ENCODE data around the gene ARPC5.
"Not testable (repeated sequence)": the region's sequence is repeated elsewhere in the genome, so short reads cannot be mapped to it uniquely, and the experiment has no call there.

- TF ChIP-seq, protein P1, sequence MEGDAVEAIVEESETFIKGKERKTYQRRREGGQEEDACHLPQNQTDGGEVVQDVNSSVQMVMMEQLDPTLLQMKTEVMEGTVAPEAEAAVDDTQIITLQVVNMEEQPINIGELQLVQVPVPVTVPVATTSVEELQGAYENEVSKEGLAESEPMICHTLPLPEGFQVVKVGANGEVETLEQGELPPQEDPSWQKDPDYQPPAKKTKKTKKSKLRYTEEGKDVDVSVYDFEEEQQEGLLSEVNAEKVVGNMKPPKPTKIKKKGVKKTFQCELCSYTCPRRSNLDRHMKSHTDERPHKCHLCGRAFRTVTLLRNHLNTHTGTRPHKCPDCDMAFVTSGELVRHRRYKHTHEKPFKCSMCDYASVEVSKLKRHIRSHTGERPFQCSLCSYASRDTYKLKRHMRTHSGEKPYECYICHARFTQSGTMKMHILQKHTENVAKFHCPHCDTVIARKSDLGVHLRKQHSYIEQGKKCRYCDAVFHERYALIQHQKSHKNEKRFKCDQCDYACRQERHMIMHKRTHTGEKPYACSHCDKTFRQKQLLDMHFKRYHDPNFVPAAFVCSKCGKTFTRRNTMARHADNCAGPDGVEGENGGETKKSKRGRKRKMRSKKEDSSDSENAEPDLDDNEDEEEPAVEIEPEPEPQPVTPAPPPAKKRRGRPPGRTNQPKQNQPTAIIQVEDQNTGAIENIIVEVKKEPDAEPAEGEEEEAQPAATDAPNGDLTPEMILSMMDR (IDR thresholded peaks at IDR 0.05), result not testable (repeated sequence)
- not testable (repeated sequence) for TF ChIP-seq POLR2A (IDR thresholded peaks at IDR 0.05; ENCODE audit: low read depth)
These were observed 9.3 kb downstream of the ARPC5 start for GRCh38 chr1:183626236-183626635.
